ENCODE results near the gene EXOC3L4.
"Not testable (repeated sequence)": the region's sequence is repeated elsewhere in the genome, so short reads cannot be mapped to it uniquely, and the experiment has no call there.

Gene EXOC3L4

GRCh38 chr14:103149351-103150237 lies 55.1 kb downstream of the EXOC3L4 start:
- no peak for TF ChIP-seq CTCF (IDR thresholded peaks at IDR 0.05; ENCODE audit: low read depth, low read length)
- no peak for TF ChIP-seq POLR2A (IDR thresholded peaks at IDR 0.05; ENCODE audit: extremely low read depth, insufficient read length)
- TF ChIP-seq MAX (IDR thresholded peaks at IDR 0.05; ENCODE audit: low read depth, low read length), result no peak
- TF ChIP-seq MYC (IDR thresholded peaks at IDR 0.05; ENCODE audit: low read depth, low read length), result no peak
- no peak for DNase-seq (ENCODE audit: low read depth)
- H3K4me3 ChIP-seq (ENCODE audit: low read depth, low read length), result no peak overlapping the region

- no peak for DNase-seq (ENCODE audit: low read depth)
- TF ChIP-seq POLR2A (IDR thresholded peaks at IDR 0.05; ENCODE audit: extremely low read depth, insufficient read length) (no peak), MYC (IDR thresholded peaks at IDR 0.05; ENCODE audit: low read depth, low read length) (no peak), CTCF (IDR thresholded peaks at IDR 0.05; ENCODE audit: low read depth, low read length) (no peak), MAX (IDR thresholded peaks at IDR 0.05; ENCODE audit: low read depth, low read length) (no peak)
- no peak overlapping the region for H3K4me3 ChIP-seq (ENCODE audit: low read depth, low read length)
Observed at GRCh38 chr14:103151270-103151945, 56.9 kb downstream of the EXOC3L4 start.

GRCh38 chr14:103155010-103155409 lies 60.5 kb downstream of the EXOC3L4 start:
- peak; percentile 45 for DNase-seq (ENCODE audit: low read depth)

GRCh38 chr14:103155416-103155815 lies 60.9 kb downstream of the EXOC3L4 start:
- DNase-seq (ENCODE audit: low read depth); H3K4me3 ChIP-seq (ENCODE audit: low read depth, low read length): not testable (repeated sequence)

More at GRCh38 chr14:103155010-103155409, 60.5 kb downstream of the EXOC3L4 start:
- no peak overlapping the region for H3K4me3 ChIP-seq (ENCODE audit: low read depth, low read length)
- TF ChIP-seq POLR2A (IDR thresholded peaks at IDR 0.05; ENCODE audit: extremely low read depth, insufficient read length) (no peak), MYC (IDR thresholded peaks at IDR 0.05; ENCODE audit: low read depth, low read length) (no peak), MAX (IDR thresholded peaks at IDR 0.05; ENCODE audit: low read depth, low read length) (no peak), CTCF (IDR thresholded peaks at IDR 0.05; ENCODE audit: low read depth, low read length) (no peak)

- TF ChIP-seq MYC (IDR thresholded peaks at IDR 0.05; ENCODE audit: low read depth, low read length), result no peak
- TF ChIP-seq MAX (IDR thresholded peaks at IDR 0.05; ENCODE audit: low read depth, low read length), result no peak
- TF ChIP-seq POLR2A (IDR thresholded peaks at IDR 0.05; ENCODE audit: extremely low read depth, insufficient read length), result no peak
- TF ChIP-seq CTCF (IDR thresholded peaks at IDR 0.05; ENCODE audit: low read depth, low read length), result no peak
- no peak overlapping the region for H3K4me3 ChIP-seq (ENCODE audit: low read depth, low read length)
- DNase-seq (ENCODE audit: low read depth), result no peak
Observed at GRCh38 chr14:103155826-103156394, 61.4 kb downstream of the EXOC3L4 start.
